Spleen (tissue), 7 donors: ENCODE results near the gene MYO18B.

Source experiments
- POLR2A ChIP-seq, 3 donors: fragments of 450-650 bp; IDR thresholded peaks; one replicate each; pipeline ENCODE4 v1.5.1; 2017; ENCODE audit warnings: antibody characterized with exemption in 3 of 3, mild to moderate bottlenecking in 1 of 3
- TF ChIP-seq, protein P1 (sequence below), 11 experiments: fragments of 200-600 bp in 7 of 11; fragments of 450-650 bp in 4 of 11; sonication (generic) in 4 of 11; IDR thresholded peaks in 8 of 11; conservative IDR thresholded peaks in 3 of 11; 1 replicate in 7 of 11; 2 replicates in 4 of 11; pipeline versions ENCODE4 v1.4.0 to v1.8.0; 2016 to 2021; ENCODE audit warnings: antibody characterized with exemption in 11 of 11, inconsistent platforms in 4 of 11, mild to moderate bottlenecking in 1 of 11
- donor health status: DM: no; HTN: no; CAD: no; lungs with moderate emphysema.
- donor health status: DM: no; HTN: no; CAD: no.
- donor health status: DM: no; HTN: no; CAD: no.

DNA sequence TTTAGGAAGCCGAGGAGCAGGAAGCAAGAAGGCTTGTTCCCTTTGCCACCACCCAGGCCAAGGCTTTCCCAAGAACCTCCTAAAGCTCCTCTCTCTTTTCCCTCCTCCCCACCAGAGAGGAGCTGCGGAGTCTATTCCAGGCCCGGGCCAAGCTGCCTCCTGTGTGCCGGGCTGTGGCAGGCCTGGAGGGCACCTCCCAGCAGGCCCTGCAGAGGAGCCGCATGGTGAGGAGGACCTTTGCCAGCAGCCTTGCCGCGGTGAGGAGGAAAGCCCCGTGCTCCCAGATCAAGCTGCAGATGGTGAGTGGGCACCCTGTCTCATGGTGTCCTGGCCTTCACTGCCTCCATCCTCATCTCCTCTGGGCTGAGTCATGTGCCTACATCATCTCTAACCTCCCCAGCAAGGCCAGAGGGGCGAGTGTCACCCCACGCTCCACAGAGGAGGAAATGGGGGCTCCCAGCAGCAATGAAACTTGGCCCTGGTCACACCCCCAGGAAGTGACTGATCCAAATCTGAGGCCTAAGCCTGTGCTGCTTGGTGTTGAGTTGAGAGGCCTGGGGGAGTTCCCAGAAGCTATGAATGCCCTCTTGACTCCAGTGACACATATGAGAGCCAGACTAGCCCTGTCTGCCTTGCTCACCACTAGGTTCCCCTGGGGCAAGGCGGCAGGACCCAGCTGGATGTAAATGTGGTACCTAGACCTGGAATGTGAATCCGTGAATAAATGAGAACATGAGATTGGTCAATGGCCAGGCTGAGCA is 104.2 kb downstream of the MYO18B start:
- TF ChIP-seq, protein P1, sequence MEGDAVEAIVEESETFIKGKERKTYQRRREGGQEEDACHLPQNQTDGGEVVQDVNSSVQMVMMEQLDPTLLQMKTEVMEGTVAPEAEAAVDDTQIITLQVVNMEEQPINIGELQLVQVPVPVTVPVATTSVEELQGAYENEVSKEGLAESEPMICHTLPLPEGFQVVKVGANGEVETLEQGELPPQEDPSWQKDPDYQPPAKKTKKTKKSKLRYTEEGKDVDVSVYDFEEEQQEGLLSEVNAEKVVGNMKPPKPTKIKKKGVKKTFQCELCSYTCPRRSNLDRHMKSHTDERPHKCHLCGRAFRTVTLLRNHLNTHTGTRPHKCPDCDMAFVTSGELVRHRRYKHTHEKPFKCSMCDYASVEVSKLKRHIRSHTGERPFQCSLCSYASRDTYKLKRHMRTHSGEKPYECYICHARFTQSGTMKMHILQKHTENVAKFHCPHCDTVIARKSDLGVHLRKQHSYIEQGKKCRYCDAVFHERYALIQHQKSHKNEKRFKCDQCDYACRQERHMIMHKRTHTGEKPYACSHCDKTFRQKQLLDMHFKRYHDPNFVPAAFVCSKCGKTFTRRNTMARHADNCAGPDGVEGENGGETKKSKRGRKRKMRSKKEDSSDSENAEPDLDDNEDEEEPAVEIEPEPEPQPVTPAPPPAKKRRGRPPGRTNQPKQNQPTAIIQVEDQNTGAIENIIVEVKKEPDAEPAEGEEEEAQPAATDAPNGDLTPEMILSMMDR (IDR thresholded peaks at IDR 0.05 in 8 of 11, conservative IDR thresholded peaks at IDR 0.05 in 3 of 11) = no peak
- TF ChIP-seq POLR2A (IDR thresholded peaks at IDR 0.05) = no peak
